HepG2 (cell line): ENCODE data around the gene CCNA2. TPM values are rescaled to one million over a fixed set of nuclear protein-coding genes. Genes with fewer than 3 reads are reported as not detected.

Experiments used
- ATAC-seq: fragments of 200-7000 bp; cut with Tn5 transposase; 3 replicates; pipeline ENCODE4 v1.9.1; 2020; ENCODE audit warnings: mild to moderate bottlenecking, moderate library complexity
- BruUV-seq: library from RNA; stranded (reverse); fragments of 400-500 nt; replicated peaks from 2 replicates; lab custom pipeline; 2021; lab: Mats Ljungman, UMichigan
- CTCF ChIA-PET: fragments of 300-600 bp; formaldehyde crosslinking; extraction: SDS; loops from one replicate; lab custom pipeline; 2021; ENCODE audit warnings: low total read pairs, inconsistent platforms, low intra/inter-chr PET ratio; lab: Yijun Ruan, JAX
- POLR2A ChIA-PET: fragments of 350-600 bp; sonication (Branson Sonifier 250); formaldehyde crosslinking; loops from one replicate; lab custom pipeline; 2020; ENCODE audit warnings: antibody characterized with exemption, inconsistent platforms; lab: Yijun Ruan, JAX
- DNase-seq: peaks from one replicate; pipeline ENCODE4 v3.0.0-alpha.2; 2015; ENCODE audit warnings: low spot score
- FAIRE-seq: peaks from 3 replicates; lab custom pipeline; 2011; peaks lifted over from hg19 to GRCh38; lab: Jason Lieb, UNC
- H2AFZ ChIP-seq: one replicate; pipeline ENCODE4 v1.6.1; 2011; ENCODE audit warnings: low read length, inconsistent platforms
- H3K27ac ChIP-seq: fragments of 300-600 bp; 3 replicates; pipeline ENCODE4 v1.8.0; 2011; ENCODE audit warnings: mixed run types, mild to moderate bottlenecking, mixed read lengths, low read length, inconsistent platforms; ENCODE audit not compliant: insufficient read depth; ENCODE audit errors: extremely low read length
- H3K27me3 ChIP-seq, 2 experiments: fragments of 200-600 bp in 1 of 2; 2 replicates in 1 of 2; 3 replicates in 1 of 2; pipeline versions ENCODE4 v1.6.0 to v1.8.0; 2011; ENCODE audit warnings: low read length in 2 of 2, mild to moderate bottlenecking in 2 of 2, moderate library complexity in 2 of 2, inconsistent platforms in 1 of 2; ENCODE audit not compliant: insufficient read depth in 2 of 2, control insufficient read depth in 1 of 2
- H3K36me3 ChIP-seq, 2 experiments: fragments of 200-600 bp in 1 of 2; replicated peaks in 1 of 2; 2 replicates in 1 of 2; 3 replicates in 1 of 2; pipeline versions ENCODE4 v1.5.1 to v1.8.0; 2011; ENCODE audit warnings: low read length in 2 of 2, inconsistent platforms in 1 of 2; ENCODE audit not compliant: insufficient read depth in 2 of 2, control insufficient read depth in 1 of 2
- H3K4me1 ChIP-seq: 2 replicates; pipeline ENCODE4 v1.5.1; 2012; ENCODE audit warnings: low read length, inconsistent platforms; ENCODE audit not compliant: insufficient read depth
- H3K4me2 ChIP-seq: 2 replicates; pipeline ENCODE4 v1.6.0; 2011; ENCODE audit warnings: low read depth, low read length, inconsistent platforms
- H3K4me3 ChIP-seq, 3 experiments: fragments of 200-600 bp in 1 of 3; sonication (generic), shearing (Covaris generic) in 1 of 3; replicated peaks in 1 of 3; 2 replicates each; pipeline ENCODE4 v1.5.1; 2011 to 2016; ENCODE audit warnings: low read length in 3 of 3, inconsistent platforms in 2 of 3, low read depth in 2 of 3, mild to moderate bottlenecking in 2 of 3, control low read depth in 1 of 3, mixed read lengths in 1 of 3; ENCODE audit not compliant: insufficient read depth in 1 of 3
- H3K79me2 ChIP-seq: one replicate; pipeline ENCODE4 v1.6.1; 2011; ENCODE audit warnings: low read length, inconsistent platforms; ENCODE audit not compliant: insufficient read depth
- H3K9ac ChIP-seq: 2 replicates; pipeline ENCODE4 v1.6.0; 2011; ENCODE audit warnings: mild to moderate bottlenecking, low read depth, low read length, inconsistent platforms; ENCODE audit not compliant: insufficient read depth
- H3K9me3 ChIP-seq: 2 replicates; pipeline ENCODE4 v1.5.1; 2012; ENCODE audit warnings: mild to moderate bottlenecking, low read length
- H4K20me1 ChIP-seq: 2 replicates; pipeline ENCODE4 v1.6.0; 2011; ENCODE audit warnings: inconsistent platforms, mild to moderate bottlenecking, low read length, moderate library complexity; ENCODE audit not compliant: insufficient read depth
- CREM ChIP-seq, 2 experiments: sonication (generic) in 1 of 2; formaldehyde crosslinking in 1 of 2; IDR thresholded peaks; 2 replicates each; pipeline versions ENCODE4 v1.4.0 to v1.6.1; 2016 to 2020; ENCODE audit warnings: antibody characterized with exemption in 1 of 2, mild to moderate bottlenecking in 1 of 2, missing genetic modification reagents in 1 of 2
- KDM2A ChIP-seq: sonication (generic); formaldehyde crosslinking; IDR thresholded peaks from 2 replicates; pipeline ENCODE4 v1.4.0; 2020; ENCODE audit warnings: low read depth, missing genetic modification reagents, borderline replicate concordance
- NFYB ChIP-seq: sonication (generic); formaldehyde crosslinking; IDR thresholded peaks from 2 replicates; pipeline ENCODE4 v1.4.0; 2020; ENCODE audit warnings: missing genetic modification reagents
- POGZ ChIP-seq: sonication (generic); formaldehyde crosslinking; IDR thresholded peaks from 2 replicates; pipeline ENCODE4 v1.4.0; 2020; ENCODE audit warnings: mild to moderate bottlenecking, missing genetic modification reagents
- RBM22 ChIP-seq: fragments of 200-400 bp; formaldehyde crosslinking; optimal IDR thresholded peaks from 2 replicates; pipeline ENCODE3; 2017; ENCODE audit warnings: mild to moderate bottlenecking, low read length, moderate library complexity
- SMYD3 ChIP-seq: sonication (generic); formaldehyde crosslinking; IDR thresholded peaks from 2 replicates; pipeline ENCODE4 v1.8.1; 2023; ENCODE audit warnings: mild to moderate bottlenecking, missing genetic modification reagents
- ZNF484 ChIP-seq: sonication (generic); formaldehyde crosslinking; IDR thresholded peaks from 2 replicates; pipeline ENCODE4 v1.5.1; 2020; ENCODE audit warnings: mild to moderate bottlenecking, low read depth, missing genetic modification reagents, borderline replicate concordance
- ZNF543 ChIP-seq: sonication (generic); formaldehyde crosslinking; IDR thresholded peaks from 2 replicates; pipeline ENCODE4 v1.4.0; 2020; ENCODE audit warnings: mild to moderate bottlenecking, missing genetic modification reagents
- WGBS: methylation state at CpG from one replicate; pipeline ENCODE4 v1.1.6; 2017; ENCODE audit warnings: low lambda C conversion rate; 5-methylcytosine and 5-hydroxymethylcytosine counted together
- in situ Hi-C: cut with HindIII; loops from 2 replicates; pipeline ENCODE4 v1.10.0; 2017; ENCODE audit warnings: low pct_unique_long_range_greater_than_20kb; ENCODE audit not compliant: extremely low pct_ligation_motif_present
- intact Hi-C: fragments of 100-400 bp; cut with micrococcal nuclease; formaldehyde crosslinking; loops from one replicate; pipeline ENCODE4 v1.10.0; 2022; ENCODE audit not compliant: unreplicated experiment
- polyA plus RNA-seq, 8 experiments: library from polyadenylated mRNA; depleted of rRNA in 3 of 8; stranded (reverse) in 7 of 8; unstranded in 1 of 8; fragments of >200 nt; fragmentation: Illumina TruSeq in 4 of 8; extraction: Trizol in 4 of 8; gene quantifications; 2 replicates each; pipeline versions ENCODE4 v1.2.1 to v1.2.3, GENCODE V29; 2011 to 2016; ENCODE audit warnings: low read depth in 4 of 8, missing spikeins in 1 of 8, mixed read lengths in 1 of 8; ENCODE audit not compliant: insufficient read depth in 1 of 8
- total RNA-seq, 5 experiments: library from RNA; depleted of rRNA; stranded (reverse); fragments of >200 nt; fragmentation: Illumina TruSeq; extraction: Trizol; gene quantifications; 2 replicates each; pipeline ENCODE4 v1.2.3, GENCODE V29; 2016; ENCODE audit warnings: low read depth in 1 of 5
- TF ChIP-seq, protein P1 (sequence below): sonication (generic); formaldehyde crosslinking; IDR thresholded peaks from 2 replicates; pipeline ENCODE4 v1.4.0; 2020; ENCODE audit warnings: missing genetic modification reagents, borderline replicate concordance
- TF ChIP-seq, protein P2 (sequence below), 2 experiments: IDR thresholded peaks; 2 replicates each; pipeline ENCODE4 v1.6.1; 2011 to 2012; ENCODE audit warnings: low read length in 2 of 2, borderline replicate concordance in 1 of 2, low read depth in 1 of 2, mild to moderate bottlenecking in 1 of 2, moderate library complexity in 1 of 2
- TF ChIP-seq, protein P3 (sequence below): sonication (generic); formaldehyde crosslinking; IDR thresholded peaks from 2 replicates; pipeline ENCODE4 v1.4.0; 2020; ENCODE audit warnings: mild to moderate bottlenecking, missing genetic modification reagents

The CCNA2 gene
- total and polyA plus RNA-seq, 2 of the 13 experiments (the other 11 are each of a cell fraction or from before 2014, with no cell fraction given), result 31.3 to 105 TPM

DNA sequence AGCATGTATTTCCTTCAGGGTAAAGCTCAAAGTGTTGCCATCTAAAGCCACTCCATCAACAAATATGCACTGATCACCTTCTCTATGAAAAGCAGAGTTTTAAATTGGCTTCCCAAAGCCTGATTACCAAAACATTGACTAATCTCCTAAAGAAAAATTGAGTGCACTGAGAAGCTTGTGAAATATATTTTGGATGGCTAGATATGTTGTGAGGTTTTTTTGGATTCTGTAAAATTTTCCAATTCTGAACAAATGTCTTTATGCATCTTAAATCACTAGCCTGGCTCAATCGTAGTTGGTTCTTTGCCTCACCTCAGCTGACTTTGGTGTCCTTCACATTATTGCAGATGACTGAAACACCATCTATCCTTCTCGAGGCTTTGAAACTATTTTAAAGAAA, 37.5 kb downstream of the CCNA2 start:
- BruUV-seq, result no TSS peak
- H3K27me3 ChIP-seq, result no peaks in the 10 kb centered on the region
- in situ Hi-C loops, result no loop called here
- CTCF ChIA-PET, result no interaction called here
- DNase-seq (no peak), FAIRE-seq (no peak), ATAC-seq (no peak)
- no peaks in the 10 kb centered on the region for H3K79me2 ChIP-seq
- no peak for TF ChIP-seq KDM2A (CRISPR knock-in tag)
- TF ChIP-seq ZNF543 (CRISPR knock-in tag), result no peak
- no peak for TF ChIP-seq ZNF484 (CRISPR knock-in tag)
- TF ChIP-seq CREM (IDR thresholded peaks at IDR 0.05), result no peak
- no peak for TF ChIP-seq CREM (CRISPR knock-in tag; IDR thresholded peaks at IDR 0.05)
- no peak for TF ChIP-seq SMYD3 (CRISPR knock-in tag)
- TF ChIP-seq, protein P1, sequence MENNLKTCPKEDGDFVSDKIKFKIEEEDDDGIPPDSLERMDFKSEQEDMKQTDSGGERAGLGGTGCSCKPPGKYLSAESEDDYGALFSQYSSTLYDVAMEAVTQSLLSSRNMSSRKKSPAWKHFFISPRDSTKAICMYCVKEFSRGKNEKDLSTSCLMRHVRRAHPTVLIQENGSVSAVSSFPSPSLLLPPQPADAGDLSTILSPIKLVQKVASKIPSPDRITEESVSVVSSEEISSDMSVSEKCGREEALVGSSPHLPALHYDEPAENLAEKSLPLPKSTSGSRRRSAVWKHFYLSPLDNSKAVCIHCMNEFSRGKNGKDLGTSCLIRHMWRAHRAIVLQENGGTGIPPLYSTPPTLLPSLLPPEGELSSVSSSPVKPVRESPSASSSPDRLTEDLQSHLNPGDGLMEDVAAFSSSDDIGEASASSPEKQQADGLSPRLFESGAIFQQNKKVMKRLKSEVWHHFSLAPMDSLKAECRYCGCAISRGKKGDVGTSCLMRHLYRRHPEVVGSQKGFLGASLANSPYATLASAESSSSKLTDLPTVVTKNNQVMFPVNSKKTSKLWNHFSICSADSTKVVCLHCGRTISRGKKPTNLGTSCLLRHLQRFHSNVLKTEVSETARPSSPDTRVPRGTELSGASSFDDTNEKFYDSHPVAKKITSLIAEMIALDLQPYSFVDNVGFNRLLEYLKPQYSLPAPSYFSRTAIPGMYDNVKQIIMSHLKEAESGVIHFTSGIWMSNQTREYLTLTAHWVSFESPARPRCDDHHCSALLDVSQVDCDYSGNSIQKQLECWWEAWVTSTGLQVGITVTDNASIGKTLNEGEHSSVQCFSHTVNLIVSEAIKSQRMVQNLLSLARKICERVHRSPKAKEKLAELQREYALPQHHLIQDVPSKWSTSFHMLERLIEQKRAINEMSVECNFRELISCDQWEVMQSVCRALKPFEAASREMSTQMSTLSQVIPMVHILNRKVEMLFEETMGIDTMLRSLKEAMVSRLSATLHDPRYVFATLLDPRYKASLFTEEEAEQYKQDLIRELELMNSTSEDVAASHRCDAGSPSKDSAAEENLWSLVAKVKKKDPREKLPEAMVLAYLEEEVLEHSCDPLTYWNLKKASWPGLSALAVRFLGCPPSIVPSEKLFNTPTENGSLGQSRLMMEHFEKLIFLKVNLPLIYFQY (CRISPR knock-in tag), result no peak
- TF ChIP-seq, protein P2, sequence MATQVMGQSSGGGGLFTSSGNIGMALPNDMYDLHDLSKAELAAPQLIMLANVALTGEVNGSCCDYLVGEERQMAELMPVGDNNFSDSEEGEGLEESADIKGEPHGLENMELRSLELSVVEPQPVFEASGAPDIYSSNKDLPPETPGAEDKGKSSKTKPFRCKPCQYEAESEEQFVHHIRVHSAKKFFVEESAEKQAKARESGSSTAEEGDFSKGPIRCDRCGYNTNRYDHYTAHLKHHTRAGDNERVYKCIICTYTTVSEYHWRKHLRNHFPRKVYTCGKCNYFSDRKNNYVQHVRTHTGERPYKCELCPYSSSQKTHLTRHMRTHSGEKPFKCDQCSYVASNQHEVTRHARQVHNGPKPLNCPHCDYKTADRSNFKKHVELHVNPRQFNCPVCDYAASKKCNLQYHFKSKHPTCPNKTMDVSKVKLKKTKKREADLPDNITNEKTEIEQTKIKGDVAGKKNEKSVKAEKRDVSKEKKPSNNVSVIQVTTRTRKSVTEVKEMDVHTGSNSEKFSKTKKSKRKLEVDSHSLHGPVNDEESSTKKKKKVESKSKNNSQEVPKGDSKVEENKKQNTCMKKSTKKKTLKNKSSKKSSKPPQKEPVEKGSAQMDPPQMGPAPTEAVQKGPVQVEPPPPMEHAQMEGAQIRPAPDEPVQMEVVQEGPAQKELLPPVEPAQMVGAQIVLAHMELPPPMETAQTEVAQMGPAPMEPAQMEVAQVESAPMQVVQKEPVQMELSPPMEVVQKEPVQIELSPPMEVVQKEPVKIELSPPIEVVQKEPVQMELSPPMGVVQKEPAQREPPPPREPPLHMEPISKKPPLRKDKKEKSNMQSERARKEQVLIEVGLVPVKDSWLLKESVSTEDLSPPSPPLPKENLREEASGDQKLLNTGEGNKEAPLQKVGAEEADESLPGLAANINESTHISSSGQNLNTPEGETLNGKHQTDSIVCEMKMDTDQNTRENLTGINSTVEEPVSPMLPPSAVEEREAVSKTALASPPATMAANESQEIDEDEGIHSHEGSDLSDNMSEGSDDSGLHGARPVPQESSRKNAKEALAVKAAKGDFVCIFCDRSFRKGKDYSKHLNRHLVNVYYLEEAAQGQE (IDR thresholded peaks at IDR 0.05; ENCODE audit: borderline replicate concordance in 1 of 2, low read depth in 1 of 2, low read length in 2 of 2), result no peak
- TF ChIP-seq, protein P3, sequence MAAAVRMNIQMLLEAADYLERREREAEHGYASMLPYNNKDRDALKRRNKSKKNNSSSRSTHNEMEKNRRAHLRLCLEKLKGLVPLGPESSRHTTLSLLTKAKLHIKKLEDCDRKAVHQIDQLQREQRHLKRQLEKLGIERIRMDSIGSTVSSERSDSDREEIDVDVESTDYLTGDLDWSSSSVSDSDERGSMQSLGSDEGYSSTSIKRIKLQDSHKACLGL (CRISPR knock-in tag), result no peak
- no peak for TF ChIP-seq NFYB
- no peak for TF ChIP-seq RBM22
- TF ChIP-seq POGZ, result no peak
- POLR2A ChIA-PET, result no interaction called here
- H3K4me2 ChIP-seq, result no peak overlapping the region
- no peak overlapping the region for H3K27ac ChIP-seq
- no peaks in the 10 kb centered on the region for H4K20me1 ChIP-seq
- no peak overlapping the region for H3K4me3 ChIP-seq
- H3K9ac ChIP-seq, result no peak overlapping the region
- no peaks in the 10 kb centered on the region for H3K4me1 ChIP-seq
- no peaks in the 10 kb centered on the region for H3K9me3 ChIP-seq
- H2AFZ ChIP-seq, result no peak overlapping the region
- intact Hi-C loops, result no loop called here
- WGBS, result 44% methylated on average over 2 of the region's 2 CpGs
- H3K36me3 ChIP-seq, result no peaks in the 10 kb centered on the region
